K562 (cell line): Measurements from ENCODE around the gene PHF21A. TPM values are rescaled to one million over a fixed set of nuclear protein-coding genes. Genes with fewer than 3 reads are reported as not detected.

Source experiments
- AFF4 ChIP-seq: sonication (generic); formaldehyde crosslinking; IDR thresholded peaks from 2 replicates; pipeline ENCODE4 v1.8.0; 2023; ENCODE audit warnings: mild to moderate bottlenecking, missing genetic modification reagents
- ASH1L ChIP-seq: fragments of 450-650 bp; IDR thresholded peaks from 2 replicates; pipeline ENCODE4 v1.6.1; 2018; ENCODE audit warnings: borderline replicate concordance, mild to moderate bottlenecking, low read depth; ENCODE audit not compliant: partially characterized antibody
- ATF7 ChIP-seq: fragments of 450-650 bp; IDR thresholded peaks from 2 replicates; pipeline ENCODE4 v1.7.1; 2014; ENCODE audit warnings: mild to moderate bottlenecking, moderate library complexity
- BDP1 ChIP-seq: IDR thresholded peaks from 3 replicates; pipeline ENCODE4 v1.6.1; 2011; ENCODE audit not compliant: insufficient read length, insufficient read depth
- CBX1 ChIP-seq: sonication (generic); IDR thresholded peaks from 2 replicates; pipeline ENCODE4 v1.6.1; 2016; ENCODE audit warnings: antibody characterized with exemption, low read depth, mild to moderate bottlenecking
- ESRRA ChIP-seq: fragments of 450-650 bp; IDR thresholded peaks from 2 replicates; pipeline ENCODE4 v1.6.1; 2014; ENCODE audit warnings: low read depth, mild to moderate bottlenecking, moderate library complexity, borderline replicate concordance
- FOSL1 ChIP-seq: fragments of 200-800 bp; sonication (Bioruptor generic); conservative IDR thresholded peaks from 2 replicates; pipeline ENCODE4 v1.6.1; 2016; ENCODE audit warnings: missing genetic modification characterization, missing compliant biosample characterization
- HDAC1 ChIP-seq, 2 experiments: fragments of 450-650 bp; IDR thresholded peaks; 2 replicates each; pipeline ENCODE4 v1.6.1; 2016 to 2017; ENCODE audit warnings: inconsistent platforms in 1 of 2, mild to moderate bottlenecking in 1 of 2, moderate library complexity in 1 of 2
- HDAC2 ChIP-seq: fragments of 450-650 bp; IDR thresholded peaks from 2 replicates; pipeline ENCODE4 v1.6.1; 2016; ENCODE audit warnings: mild to moderate bottlenecking
- KDM1A ChIP-seq, 2 experiments: fragments of 450-650 bp; IDR thresholded peaks; 2 replicates each; pipeline ENCODE4 v1.6.1; 2016; ENCODE audit warnings: mild to moderate bottlenecking in 2 of 2
- KDM5B ChIP-seq: fragments of 200-600 bp; sonication (generic); IDR thresholded peaks from 2 replicates; pipeline ENCODE4 v1.6.1; 2012; ENCODE audit warnings: low read depth, mild to moderate bottlenecking, moderate library complexity, low read length, control low read depth, inconsistent platforms; ENCODE audit not compliant: insufficient replicate concordance
- MEIS2 ChIP-seq: fragments of 450-650 bp; IDR thresholded peaks from 2 replicates; pipeline ENCODE4 v1.6.1; 2014; ENCODE audit warnings: mild to moderate bottlenecking; ENCODE audit not compliant: partially characterized antibody
- PRDM10 ChIP-seq: fragments of 450-650 bp; IDR thresholded peaks from 2 replicates; pipeline ENCODE4 v1.6.1; 2018; ENCODE audit not compliant: partially characterized antibody
- RFX5 ChIP-seq: IDR thresholded peaks from 2 replicates; pipeline ENCODE4 v1.6.1; 2011; ENCODE audit warnings: low read depth, mild to moderate bottlenecking, improper control_type of control experiment, low read length
- TEAD4 ChIP-seq, 2 experiments: sonication (generic) in 1 of 2; formaldehyde crosslinking in 1 of 2; IDR thresholded peaks; 2 replicates each; pipeline versions ENCODE4 v1.6.1 to v1.8.0; 2012 to 2022; ENCODE audit warnings: borderline replicate concordance in 1 of 2, inconsistent platforms in 1 of 2, low read length in 1 of 2, mild to moderate bottlenecking in 1 of 2, missing genetic modification reagents in 1 of 2
- TRIM28 ChIP-seq: fragments of 450-650 bp; IDR thresholded peaks from 2 replicates; pipeline ENCODE4 v1.6.1; 2017
- VEZF1 ChIP-seq: fragments of 200-800 bp; sonication (Bioruptor generic); IDR thresholded peaks from 2 replicates; pipeline ENCODE4 v1.6.1; 2017; ENCODE audit warnings: missing genetic modification characterization, missing compliant biosample characterization
- ZBTB7A ChIP-seq: IDR thresholded peaks from 2 replicates; pipeline ENCODE4 v1.6.1; 2011; ENCODE audit warnings: low read depth, mild to moderate bottlenecking, low read length, moderate library complexity, borderline replicate concordance; ENCODE audit not compliant: control insufficient read depth
- ZNF24 ChIP-seq: fragments of 450-650 bp; IDR thresholded peaks from 2 replicates; pipeline ENCODE4 v1.6.1; 2016
- ZNF384 ChIP-seq: IDR thresholded peaks from 2 replicates; pipeline ENCODE4 v1.6.1; 2012; ENCODE audit warnings: low read depth, low read length, improper control_type of control experiment
- ZNF507 ChIP-seq: conservative IDR thresholded peaks from 2 replicates; pipeline ENCODE4 v1.6.1; 2017; ENCODE audit warnings: missing genetic modification characterization, missing compliant biosample characterization
- polyA plus RNA-seq, 8 experiments: library from polyadenylated mRNA; depleted of rRNA in 4 of 8; stranded (reverse) in 5 of 8; unstranded in 3 of 8; fragments of >200 nt; fragmentation: Nextera tagmentation in 2 of 8; fragmentation: Illumina TruSeq in 1 of 8; extraction: Ambion mirVana in 2 of 8; extraction: Trizol in 1 of 8; gene quantifications; 2 replicates each; pipeline versions ENCODE4 v1.2.1 to v1.2.3, GENCODE V29; 2011 to 2014; ENCODE audit warnings: inconsistent platforms in 1 of 8, missing spikeins in 1 of 8
- total RNA-seq, 7 experiments: library from RNA; depleted of rRNA in 6 of 7; stranded (reverse); fragments of >200 nt in 6 of 7; fragmentation: Illumina TruSeq in 2 of 7; extraction: Trizol in 2 of 7; gene quantifications; 2 replicates each; pipeline versions ENCODE4 v1.2.1 to v1.2.3, GENCODE V29; 2011 to 2021; ENCODE audit warnings: low replicate concordance in 1 of 7

PHF21A gene
- total and polyA plus RNA-seq, 9 of the 15 experiments (the other 6 are each of a cell fraction or from before 2014, with no cell fraction given), result 1.5 to 32.4 (median 10.7) TPM

- TF ChIP-seq PRDM10 (peak; percentile 94), BDP1 (no peak), CBX1 (peak; percentile 69), ZNF384 (peak; percentile 78), TEAD4 (IDR thresholded peaks at IDR 0.05; ENCODE audit: low read length) (peak; percentile 62), TEAD4 (CRISPR knock-in tag; IDR thresholded peaks at IDR 0.05; ENCODE audit: borderline replicate concordance) (no peak), KDM5B (peak; percentile 43), ATF7 (peak; percentile 77), ESRRA (peak; percentile 61), ZNF24 (peak; percentile 31; the same call in 1 of the 2 replicates), HDAC2 (peak; percentile 70; the same call in 1 of the 2 replicates), VEZF1 (CRISPR knock-in tag) (peak; percentile 65), AFF4 (no peak), RFX5 (no peak), ZBTB7A (no peak), ASH1L (no peak), HDAC1 (IDR thresholded peaks at IDR 0.05) (peak in 1 of 2 experiments; percentile 38; a peak in 1 of 4 replicates), FOSL1 (tag) (peak; percentile 68), ZNF507 (peak; percentile 100), KDM1A (IDR thresholded peaks at IDR 0.05) (0 out of 4 replicates have a peak, but pooled peaks have one; percentile 10 to 31), MEIS2 (peak; percentile 12), TRIM28 (peak; percentile 69; the same call in 1 of the 2 replicates)
Observed at GRCh38 chr11:46127150-46127638, 5.9 kb upstream of the PHF21A start (continued).
